Measurements from ENCODE around the gene OTUB2. TPM values are rescaled to one million over a fixed set of nuclear protein-coding genes. Genes with fewer than 3 reads are reported as not detected.

OTUB2 gene
- total RNA-seq, 2 experiments from 2014 or later, result 0.28 to 0.84 TPM

- H3K27ac ChIP-seq (ENCODE audit: low read depth, low read length, poor library complexity, severe bottlenecking), result no peak overlapping the region
- CTCF ChIA-PET (ENCODE audit: unreplicated experiment), result interaction anchor here (0.7 to 3.2 kb wide), 2 partner anchors 59 to 61 kb away, joined by 4 to 23 read pairs; no protein-coding TSS in a partner anchor
- H3K4me1 ChIP-seq (ENCODE audit: insufficient read depth, low read length, poor library complexity, severe bottlenecking), result peaks cover 9% of the 10 kb centered on the region
- no peaks in the 10 kb centered on the region for H3K36me3 ChIP-seq (ENCODE audit: insufficient read depth, low read length)
- POLR2A ChIA-PET, result interaction anchor here (0.9 to 1.0 kb wide), 2 partner anchors 23 to 61 kb away, joined by 4 to 5 read pairs; no protein-coding TSS in a partner anchor
- TF ChIP-seq EZH2phosphoT487 (IDR thresholded peaks at IDR 0.05; ENCODE audit: borderline replicate concordance, low read depth, low read length) (no peak), CTCF (conservative IDR thresholded peaks at IDR 0.05; ENCODE audit: low read length) (no peak)
- intact Hi-C loops (cut with micrococcal nuclease; ENCODE audit: unreplicated experiment), result loop anchor here (1.0 kb wide), 2 partner anchors 31 to 62 kb away; no protein-coding TSS in a partner anchor
- no peaks in the 10 kb centered on the region for H3K9me3 ChIP-seq (ENCODE audit: low read length)
- H3K4me2 ChIP-seq (ENCODE audit: low read length), result no peak overlapping the region
- no peak overlapping the region for H3K4me3 ChIP-seq (ENCODE audit: low read depth, low read length, poor library complexity, severe bottlenecking)
- H3K9me2 ChIP-seq (ENCODE audit: insufficient read depth, low read length), result no peaks in the 10 kb centered on the region
- H4K20me1 ChIP-seq (ENCODE audit: insufficient read depth, low read length), result no peaks in the 10 kb centered on the region
- no peak overlapping the region for H2AFZ ChIP-seq (ENCODE audit: low read length)
- no peak for DNase-seq (ENCODE audit: low spot score)
- no peaks in the 10 kb centered on the region for H3K79me2 ChIP-seq (ENCODE audit: insufficient read depth, low read depth, low read length)
- BruUV-seq (replicated peaks), result no TSS peak
Observed at GRCh38 chr14:94001016-94001415, 25.1 kb upstream of the OTUB2 start.

- POLR2A ChIA-PET, result interaction anchor here (0.5 to 0.9 kb wide), 4 partner anchors 11 to 62 kb away, joined by 3 to 5 read pairs (median 4); no protein-coding TSS in a partner anchor
- Histone ChIP-seq H4K20me1 (ENCODE audit: insufficient read depth, low read length) (no peaks in the 10 kb centered on the region), H3K4me3 (ENCODE audit: low read depth, low read length, poor library complexity, severe bottlenecking) (no peak overlapping the region), H3K27ac (ENCODE audit: low read depth, low read length, poor library complexity, severe bottlenecking) (no peak overlapping the region), H2AFZ (ENCODE audit: low read length) (no peak overlapping the region), H3K36me3 (ENCODE audit: insufficient read depth, low read length) (no peaks in the 10 kb centered on the region), H3K79me2 (ENCODE audit: insufficient read depth, low read depth, low read length) (no peaks in the 10 kb centered on the region), H3K4me2 (ENCODE audit: low read length) (peak overlapping the region; percentile 30; the same call in 1 of the 2 replicates), H3K9me3 (ENCODE audit: low read length) (no peaks in the 10 kb centered on the region), H3K9me2 (ENCODE audit: insufficient read depth, low read length) (no peaks in the 10 kb centered on the region), H3K4me1 (ENCODE audit: insufficient read depth, low read length, poor library complexity, severe bottlenecking) (peaks cover 9% of the 10 kb centered on the region)
- CTCF ChIA-PET (ENCODE audit: unreplicated experiment), result interaction anchor here (3.2 kb wide), 1 partner anchor 62 kb away, joined by 23 read pairs; no protein-coding TSS in a partner anchor
- intact Hi-C loops (cut with micrococcal nuclease; ENCODE audit: unreplicated experiment), result loop anchor here (1.0 kb wide), 2 partner anchors 31 to 62 kb away; no protein-coding TSS in a partner anchor
- DNase-seq (ENCODE audit: low spot score), result peak; percentile 76
- TF ChIP-seq CTCF (conservative IDR thresholded peaks at IDR 0.05; ENCODE audit: low read length), result peak; percentile 97
- no peak for TF ChIP-seq EZH2phosphoT487 (IDR thresholded peaks at IDR 0.05; ENCODE audit: borderline replicate concordance, low read depth, low read length)
- BruUV-seq (replicated peaks), result no TSS peak
Observed at GRCh38 chr14:94001501-94002396, 24.4 kb upstream of the OTUB2 start.
